Spleen (tissue), 7 donors: ENCODE data around the gene AFF1.

ENCODE experiments used
- CTCF ChIP-seq, 11 experiments: fragments of 200-600 bp in 7 of 11; fragments of 450-650 bp in 4 of 11; sonication (generic) in 4 of 11; IDR thresholded peaks in 8 of 11; conservative IDR thresholded peaks in 3 of 11; 1 replicate in 7 of 11; 2 replicates in 4 of 11; pipeline versions ENCODE4 v1.4.0 to v1.8.0; 2016 to 2021; ENCODE audit warnings: antibody characterized with exemption in 11 of 11, inconsistent platforms in 4 of 11, mild to moderate bottlenecking in 1 of 11
- POLR2A ChIP-seq, 3 donors: fragments of 450-650 bp; IDR thresholded peaks; one replicate each; pipeline ENCODE4 v1.5.1; 2017; ENCODE audit warnings: antibody characterized with exemption in 3 of 3, mild to moderate bottlenecking in 1 of 3
- POLR2AphosphoS5 ChIP-seq, 3 donors: sonication (generic); formaldehyde crosslinking; IDR thresholded peaks; one replicate each; pipeline ENCODE4 v1.5.1; 2017; ENCODE audit warnings: antibody characterized with exemption in 3 of 3
- donor health status: DM: no; HTN: no; CAD: no; lungs with moderate emphysema.
- donor health status: DM: no; HTN: no; CAD: no.
- donor health status: DM: no; HTN: no; CAD: no.

- TF ChIP-seq CTCF (IDR thresholded peaks at IDR 0.05 in 8 of 11, conservative IDR thresholded peaks at IDR 0.05 in 3 of 11): no peak
- no peak for TF ChIP-seq POLR2A (IDR thresholded peaks at IDR 0.05)
- no peak for TF ChIP-seq POLR2AphosphoS5 (IDR thresholded peaks at IDR 0.05)
Measured at GRCh38 chr4:87054900-87055299, 120.1 kb downstream of the AFF1 start.
